Esophagus squamous epithelium (tissue), 5 donors: ENCODE data around the gene ADAMTS1. TPM values are rescaled to one million over a fixed set of nuclear protein-coding genes. Genes with fewer than 3 reads are reported as not detected.

Experiments used
- DNase-seq: peaks from one replicate; lab custom pipeline; 2025; lab: John Stamatoyannopoulos, UW
- H3K27ac ChIP-seq, 4 donors: fragments of 200-600 bp; sonication (generic); one replicate each; pipeline ENCODE4 v1.5.1; 2016 to 2019; ENCODE audit warnings: mild to moderate bottlenecking in 1 of 4
- H3K27me3 ChIP-seq, 4 donors: fragments of 200-600 bp; sonication (generic); 1 replicate in 3 of 4; 2 replicates in 1 of 4; pipeline versions ENCODE4 v1.5.1 to v1.6.0; 2017 to 2021; ENCODE audit warnings: antibody characterized with exemption in 1 of 4
- H3K36me3 ChIP-seq, 3 donors: fragments of 200-600 bp; sonication (generic); one replicate each; pipeline ENCODE4 v1.5.1; 2016 to 2019
- H3K4me1 ChIP-seq, 3 donors: fragments of 200-600 bp; sonication (generic); one replicate each; pipeline ENCODE4 v1.5.1; 2017 to 2019
- H3K4me3 ChIP-seq, 4 donors: fragments of 200-600 bp; sonication (generic); 1 replicate in 3 of 4; 2 replicates in 1 of 4; pipeline ENCODE4 v1.5.1; 2016 to 2019; ENCODE audit warnings: mild to moderate bottlenecking in 2 of 4, moderate library complexity in 1 of 4
- H3K9me3 ChIP-seq, 3 donors: fragments of 200-600 bp; sonication (generic); one replicate each; pipeline ENCODE4 v1.5.1; 2016 to 2019
- POLR2A ChIP-seq, 4 donors: fragments of 450-650 bp; IDR thresholded peaks; one replicate each; pipeline ENCODE4 v1.6.1; 2017; ENCODE audit warnings: antibody characterized with exemption in 4 of 4, mild to moderate bottlenecking in 4 of 4, moderate library complexity in 3 of 4
- WGBS, 2 donors: methylation state at CpG; one replicate each; pipeline ENCODE4 v1.1.5; 2018; 5-methylcytosine and 5-hydroxymethylcytosine counted together
- intact Hi-C: fragments of 100-400 bp; cut with DNase I; formaldehyde crosslinking; loops from one replicate; pipeline ENCODE4 v1.15.0; 2022
- total RNA-seq, 4 donors: library from RNA; depleted of rRNA; stranded (reverse); fragments of >200 nt; gene quantifications; one replicate each; pipeline ENCODE4 v1.1.0, GENCODE V29; 2016
- TF ChIP-seq, protein P1 (sequence below), 6 experiments: fragments of 450-650 bp in 4 of 6; fragments of 200-600 bp in 2 of 6; sonication (generic) in 2 of 6; IDR thresholded peaks; one replicate each; pipeline ENCODE4 v1.5.1; 2016 to 2019; ENCODE audit warnings: antibody characterized with exemption in 6 of 6, mild to moderate bottlenecking in 4 of 6, moderate library complexity in 4 of 6
- donor health status: DM: yes; HTN: yes; CAD: no.

ADAMTS1 gene
- total RNA-seq, 4 donors from 2014 or later, result 2.8 to 33.0 (median 19.3) TPM

DNA sequence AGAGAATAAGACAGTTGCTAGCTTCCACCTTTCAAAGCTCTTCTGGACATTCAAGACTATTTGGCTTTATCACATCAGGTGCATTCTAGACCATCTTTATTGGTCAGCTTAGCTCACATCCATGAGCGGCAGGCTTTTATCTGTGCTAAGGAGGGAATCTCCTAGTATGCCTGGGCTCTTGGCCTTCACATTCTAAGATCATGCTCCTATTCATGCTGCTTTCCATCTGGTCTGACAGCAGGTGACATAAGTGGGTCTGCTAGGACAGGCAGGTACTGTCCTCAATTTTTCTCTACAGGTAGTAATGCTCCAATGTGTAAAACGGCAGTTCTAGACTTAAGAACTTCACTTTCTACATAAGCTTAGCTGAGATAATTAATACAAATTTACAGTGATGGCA lies 39.2 kb upstream of the ADAMTS1 start:
- intact Hi-C loops, result no loop called here
- no peaks in the 10 kb centered on the region for H3K36me3 ChIP-seq
- 81 to 91% methylated on average over 2 of the region's 2 CpGs for WGBS, 2 donors
- peaks cover 0 to 4% (median 0%) of the 10 kb centered on the region in 3 donors for H3K4me1 ChIP-seq
- no peaks in the 10 kb centered on the region for H3K27me3 ChIP-seq
- DNase-seq, result no peak
- TF ChIP-seq, protein P1, sequence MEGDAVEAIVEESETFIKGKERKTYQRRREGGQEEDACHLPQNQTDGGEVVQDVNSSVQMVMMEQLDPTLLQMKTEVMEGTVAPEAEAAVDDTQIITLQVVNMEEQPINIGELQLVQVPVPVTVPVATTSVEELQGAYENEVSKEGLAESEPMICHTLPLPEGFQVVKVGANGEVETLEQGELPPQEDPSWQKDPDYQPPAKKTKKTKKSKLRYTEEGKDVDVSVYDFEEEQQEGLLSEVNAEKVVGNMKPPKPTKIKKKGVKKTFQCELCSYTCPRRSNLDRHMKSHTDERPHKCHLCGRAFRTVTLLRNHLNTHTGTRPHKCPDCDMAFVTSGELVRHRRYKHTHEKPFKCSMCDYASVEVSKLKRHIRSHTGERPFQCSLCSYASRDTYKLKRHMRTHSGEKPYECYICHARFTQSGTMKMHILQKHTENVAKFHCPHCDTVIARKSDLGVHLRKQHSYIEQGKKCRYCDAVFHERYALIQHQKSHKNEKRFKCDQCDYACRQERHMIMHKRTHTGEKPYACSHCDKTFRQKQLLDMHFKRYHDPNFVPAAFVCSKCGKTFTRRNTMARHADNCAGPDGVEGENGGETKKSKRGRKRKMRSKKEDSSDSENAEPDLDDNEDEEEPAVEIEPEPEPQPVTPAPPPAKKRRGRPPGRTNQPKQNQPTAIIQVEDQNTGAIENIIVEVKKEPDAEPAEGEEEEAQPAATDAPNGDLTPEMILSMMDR (IDR thresholded peaks at IDR 0.05), result no peak
- TF ChIP-seq POLR2A (IDR thresholded peaks at IDR 0.05), result no peak
- no peak overlapping the region for H3K27ac ChIP-seq
- no peak overlapping the region for H3K4me3 ChIP-seq
- H3K9me3 ChIP-seq, result no peaks in the 10 kb centered on the region

GRCh38 chr21:26883768-26884167 lies 38.6 kb upstream of the ADAMTS1 start:
- intact Hi-C loops, result no loop called here
- H3K27me3 ChIP-seq, result no peaks in the 10 kb centered on the region
- H3K27ac ChIP-seq, result no peak overlapping the region
- H3K4me3 ChIP-seq, result no peak overlapping the region
- no peaks in the 10 kb centered on the region for H3K9me3 ChIP-seq
- TF ChIP-seq, protein P1 (IDR thresholded peaks at IDR 0.05), result no peak
- TF ChIP-seq POLR2A (IDR thresholded peaks at IDR 0.05), result no peak
- peaks cover 0 to 4% (median 0%) of the 10 kb centered on the region in 3 donors for H3K4me1 ChIP-seq
- H3K36me3 ChIP-seq, result no peaks in the 10 kb centered on the region
- 69 to 73% methylated on average over 2 of the region's 2 CpGs for WGBS, 2 donors
- no peak for DNase-seq

- no peak for DNase-seq
- Histone ChIP-seq H3K4me1 (no peaks in the 10 kb centered on the region), H3K9me3 (no peaks in the 10 kb centered on the region), H3K36me3 (no peaks in the 10 kb centered on the region), H3K4me3 (no peak overlapping the region), H3K27me3 (no peaks in the 10 kb centered on the region), H3K27ac (no peak overlapping the region)
- intact Hi-C loops, result no loop called here
- WGBS, 2 donors, result 61 to 66% methylated on average over 4 of the region's 4 CpGs
- no peak for TF ChIP-seq POLR2A (IDR thresholded peaks at IDR 0.05)
- TF ChIP-seq, protein P1 (IDR thresholded peaks at IDR 0.05), result peak in 2 of 6 experiments; percentile 13 to 14
Measured at GRCh38 chr21:26881504-26882228, 36.5 kb upstream of the ADAMTS1 start.

DNA sequence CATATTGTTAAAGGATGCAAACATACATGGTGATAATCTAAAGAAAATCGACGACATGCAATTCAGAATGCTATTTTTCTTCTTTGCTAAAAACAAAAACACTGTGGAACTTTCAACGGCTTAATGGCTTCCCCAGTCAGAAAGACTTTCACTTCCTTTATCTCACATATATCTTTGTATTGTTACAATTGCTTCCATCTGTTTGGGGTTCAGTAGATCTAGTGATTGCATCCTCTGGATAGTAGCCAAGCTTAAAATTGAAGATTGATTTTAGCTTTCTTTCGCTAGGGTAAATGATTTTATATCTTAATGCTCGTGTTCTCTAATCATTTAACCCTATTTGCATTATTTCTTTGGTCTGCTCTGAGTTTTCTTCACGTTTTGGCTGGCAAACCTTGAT lies 31.8 kb upstream of the ADAMTS1 start:
- DNase-seq, result no peak
- Histone ChIP-seq H3K9me3 (peaks cover 0 to 6% (median 5%) of the 10 kb centered on the region in 3 donors), H3K27ac (no peak overlapping the region), H3K36me3 (no peaks in the 10 kb centered on the region), H3K4me3 (no peak overlapping the region), H3K27me3 (no peaks in the 10 kb centered on the region), H3K4me1 (no peaks in the 10 kb centered on the region)
- 58 to 69% methylated on average over 6 of the region's 6 CpGs for WGBS, 2 donors
- intact Hi-C loops, result no loop called here
- TF ChIP-seq, protein P1 (IDR thresholded peaks at IDR 0.05), result no peak
- TF ChIP-seq POLR2A (IDR thresholded peaks at IDR 0.05), result no peak

GRCh38 chr21:26874347-26874746 lies 29.1 kb upstream of the ADAMTS1 start:
- WGBS, 2 donors, result 82 to 89% methylated on average over 1 of the region's 1 CpG
- no peaks in the 10 kb centered on the region for H3K4me1 ChIP-seq
- intact Hi-C loops, result no loop called here

More at GRCh38 chr21:26874347-26874746, 29.1 kb upstream of the ADAMTS1 start:
- H3K36me3 ChIP-seq, result no peaks in the 10 kb centered on the region
- no peak for DNase-seq
- H3K4me3 ChIP-seq, result no peak overlapping the region
- no peaks in the 10 kb centered on the region for H3K27me3 ChIP-seq
- TF ChIP-seq, protein P1 (IDR thresholded peaks at IDR 0.05), result no peak
- TF ChIP-seq POLR2A (IDR thresholded peaks at IDR 0.05), result no peak
- H3K27ac ChIP-seq, result no peak overlapping the region
- peaks cover 0 to 6% (median 5%) of the 10 kb centered on the region in 3 donors for H3K9me3 ChIP-seq
